ENCODE results near the gene TMEM40.

GRCh38 chr3:12768579-12769527 lies 9.8 kb upstream of the TMEM40 start:
- TF ChIP-seq CTCF (IDR thresholded peaks at IDR 0.05): no peak
- no peak for TF ChIP-seq POLR2A (IDR thresholded peaks at IDR 0.05)

Data from thyroid gland (tissue), 4 donors.